H1 (cell line): ENCODE measurements around the gene TBC1D10A. TPM values are rescaled to one million over a fixed set of nuclear protein-coding genes. Genes with fewer than 3 reads are reported as not detected.

Source experiments
- ASH2L ChIP-seq: fragments of 200-600, 300-600 bp; sonication (generic); IDR thresholded peaks from one replicate; pipeline ENCODE4 v1.7.1; 2017; ENCODE audit warnings: low read length
- EGR1 ChIP-seq: IDR thresholded peaks from 2 replicates; pipeline ENCODE4 v1.6.1; 2011; ENCODE audit warnings: low read depth, low read length, borderline replicate concordance
- KDM5A ChIP-seq: fragments of 200-600 bp; IDR thresholded peaks from 2 replicates; pipeline ENCODE4 v1.7.1; 2012; ENCODE audit warnings: mild to moderate bottlenecking, low read length, inconsistent platforms, mixed read lengths
- polyA plus RNA-seq, 7 experiments: library from polyadenylated mRNA; depleted of rRNA in 3 of 7; stranded (reverse) in 5 of 7; unstranded in 2 of 7; fragments of >200 nt in 5 of 7; fragments of 200-250 nt in 2 of 7; gene quantifications; 1 replicate in 5 of 7; 2 replicates in 1 of 7; 4 replicates in 1 of 7; pipeline versions ENCODE4 v1.2.1 to v1.2.3, GENCODE V29; 2011 to 2013; ENCODE audit warnings: missing spikeins in 2 of 7, mixed read lengths in 2 of 7
- total RNA-seq: library from RNA; stranded (reverse); fragmentation: NEBNext Ultra II Directional; extraction: Animal tissue kit (Norgen Biotek cat#: 25700); gene quantifications from 2 replicates; pipeline ENCODE4 v1.2.1, GENCODE V29; 2021

TBC1D10A gene
- total and polyA plus RNA-seq, 2 of the 8 experiments (the other 6 are each of a cell fraction or from before 2014, with no cell fraction given): 5.4 to 7.0 TPM

DNA sequence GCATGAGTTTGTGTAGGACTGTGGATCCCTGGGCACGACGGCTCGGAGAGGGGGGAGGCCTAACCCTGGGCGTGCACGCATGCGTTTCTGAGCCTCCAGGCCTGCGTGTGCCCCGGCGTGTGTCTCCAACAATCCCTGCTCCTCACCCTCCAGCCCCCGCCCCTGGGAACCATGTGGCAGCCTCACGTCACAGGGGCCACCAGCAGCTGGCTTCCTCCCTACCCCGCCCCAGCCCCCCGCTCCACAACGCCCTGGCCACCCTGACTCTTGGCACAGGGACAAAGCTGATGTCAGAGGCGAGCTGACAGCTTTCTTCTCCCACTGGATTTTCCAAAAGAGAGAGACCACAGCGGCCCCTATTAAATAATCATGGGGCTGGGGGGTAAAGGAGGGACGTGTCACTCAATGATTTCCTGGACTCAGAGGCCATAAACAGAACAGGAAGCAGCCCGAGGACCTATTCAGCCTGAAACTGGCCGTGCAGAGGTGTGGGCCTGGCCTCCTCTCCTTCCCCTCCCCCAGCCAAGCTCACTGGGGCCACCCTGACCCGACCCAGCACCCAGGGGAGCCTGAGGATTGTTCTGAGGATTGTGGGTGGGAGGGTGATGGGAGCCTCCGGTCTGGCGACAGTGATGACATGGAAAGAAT, 73.4 kb downstream of the TBC1D10A start (continued):
- no peak for TF ChIP-seq KDM5A
- no peak for TF ChIP-seq EGR1
- no peak for TF ChIP-seq ASH2L
- TF ChIP-seq, all 59 proteins: peak for 0
